Activated naive CD8-positive, alpha-beta T cell treated with anti-CD3 and anti-CD28 coated beads for 36 hours (primary cell): ENCODE data around the gene TACC2. TPM values are rescaled to one million over a fixed set of nuclear protein-coding genes. Genes with fewer than 3 reads are reported as not detected.

ENCODE experiments used
- DNase-seq: peaks from one replicate; pipeline ENCODE4 v3.0.0; 2021
- H3K27ac Mint-ChIP-seq: one replicate; pipeline ENCODE4 v1.8.0; 2022; ENCODE audit warnings: mild to moderate bottlenecking, moderate library complexity, mixed read lengths
- H3K27me3 Mint-ChIP-seq: one replicate; pipeline ENCODE4 v1.8.0; 2022; ENCODE audit warnings: mild to moderate bottlenecking, mixed read lengths
- H3K36me3 Mint-ChIP-seq: one replicate; pipeline ENCODE4 v1.8.0; 2021; ENCODE audit warnings: mild to moderate bottlenecking, mixed read lengths
- H3K4me1 Mint-ChIP-seq: one replicate; pipeline ENCODE4 v1.8.0; 2021; ENCODE audit warnings: mixed read lengths
- H3K4me3 Mint-ChIP-seq: one replicate; pipeline ENCODE4 v1.8.0; 2022; ENCODE audit warnings: mild to moderate bottlenecking, moderate library complexity, mixed read lengths
- H3K9me3 Mint-ChIP-seq: one replicate; pipeline ENCODE4 v1.8.0; 2022; ENCODE audit warnings: mixed read lengths
- total RNA-seq, 2 experiments: library from RNA; stranded (reverse); gene quantifications; one replicate each; pipeline ENCODE4 v1.2.3, GENCODE V29; 2021

Gene TACC2
- total RNA-seq, 2 experiments from 2014 or later: not detected

- H3K9me3 Mint-ChIP-seq: no peaks in the 10 kb centered on the region
- no peak for DNase-seq
- H3K4me3 Mint-ChIP-seq: no peak overlapping the region
- no peaks in the 10 kb centered on the region for H3K4me1 Mint-ChIP-seq
- no peaks in the 10 kb centered on the region for H3K27me3 Mint-ChIP-seq
- no peak overlapping the region for H3K27ac Mint-ChIP-seq
- H3K36me3 Mint-ChIP-seq: no peaks in the 10 kb centered on the region
Measured at GRCh38 chr10:122233857-122234348, 244.9 kb downstream of the TACC2 start.

- DNase-seq: no peak
- no peak overlapping the region for H3K27ac Mint-ChIP-seq
- H3K4me1 Mint-ChIP-seq: no peaks in the 10 kb centered on the region
- no peaks in the 10 kb centered on the region for H3K27me3 Mint-ChIP-seq
- H3K4me3 Mint-ChIP-seq: no peak overlapping the region
- no peaks in the 10 kb centered on the region for H3K36me3 Mint-ChIP-seq
- no peaks in the 10 kb centered on the region for H3K9me3 Mint-ChIP-seq
Measured at GRCh38 chr10:122234416-122234815, 245.5 kb downstream of the TACC2 start.

- no peak for DNase-seq
- H3K27me3 Mint-ChIP-seq: no peaks in the 10 kb centered on the region
- H3K4me3 Mint-ChIP-seq: no peak overlapping the region
- H3K27ac Mint-ChIP-seq: no peak overlapping the region
- H3K4me1 Mint-ChIP-seq: no peaks in the 10 kb centered on the region
- no peaks in the 10 kb centered on the region for H3K36me3 Mint-ChIP-seq
- H3K9me3 Mint-ChIP-seq: no peaks in the 10 kb centered on the region
Measured at GRCh38 chr10:122236690-122237306, 247.8 kb downstream of the TACC2 start.

GRCh38 chr10:122237331-122237990 is 248.5 kb downstream of the TACC2 start:
- H3K27me3 Mint-ChIP-seq: no peaks in the 10 kb centered on the region

GRCh38 chr10:122239578-122240257 is 250.8 kb downstream of the TACC2 start:
- H3K4me3 Mint-ChIP-seq: no peak overlapping the region
- no peaks in the 10 kb centered on the region for H3K4me1 Mint-ChIP-seq
- H3K9me3 Mint-ChIP-seq: no peaks in the 10 kb centered on the region
- no peaks in the 10 kb centered on the region for H3K36me3 Mint-ChIP-seq
- H3K27ac Mint-ChIP-seq: no peak overlapping the region
- DNase-seq: no peak
- H3K27me3 Mint-ChIP-seq: no peaks in the 10 kb centered on the region

More at GRCh38 chr10:122237331-122237990, 248.5 kb downstream of the TACC2 start:
- Mint-ChIP-seq H3K9me3 (no peaks in the 10 kb centered on the region), H3K36me3 (no peaks in the 10 kb centered on the region), H3K4me3 (no peak overlapping the region), H3K27ac (no peak overlapping the region), H3K4me1 (no peaks in the 10 kb centered on the region)
- no peak for DNase-seq

- H3K4me1 Mint-ChIP-seq: no peaks in the 10 kb centered on the region
- no peak overlapping the region for H3K4me3 Mint-ChIP-seq
- H3K27ac Mint-ChIP-seq: no peak overlapping the region
- no peak for DNase-seq
- no peaks in the 10 kb centered on the region for H3K27me3 Mint-ChIP-seq
- H3K9me3 Mint-ChIP-seq: no peaks in the 10 kb centered on the region
- no peaks in the 10 kb centered on the region for H3K36me3 Mint-ChIP-seq
Measured at GRCh38 chr10:122240401-122240800, 251.4 kb downstream of the TACC2 start.

GRCh38 chr10:122241836-122242235 is 252.9 kb downstream of the TACC2 start:
- H3K27me3 Mint-ChIP-seq: no peaks in the 10 kb centered on the region
- H3K9me3 Mint-ChIP-seq: no peaks in the 10 kb centered on the region
- DNase-seq: no peak
- no peaks in the 10 kb centered on the region for H3K36me3 Mint-ChIP-seq
- no peaks in the 10 kb centered on the region for H3K4me1 Mint-ChIP-seq
- H3K27ac Mint-ChIP-seq: no peak overlapping the region
- no peak overlapping the region for H3K4me3 Mint-ChIP-seq

- no peaks in the 10 kb centered on the region for H3K9me3 Mint-ChIP-seq
- no peaks in the 10 kb centered on the region for H3K36me3 Mint-ChIP-seq
- H3K4me1 Mint-ChIP-seq: no peaks in the 10 kb centered on the region
- H3K27me3 Mint-ChIP-seq: no peaks in the 10 kb centered on the region
- H3K27ac Mint-ChIP-seq: no peak overlapping the region
- no peak overlapping the region for H3K4me3 Mint-ChIP-seq
- no peak for DNase-seq
Measured at GRCh38 chr10:122243550-122243949, 254.6 kb downstream of the TACC2 start.

GRCh38 chr10:122244001-122244975 is 255.3 kb downstream of the TACC2 start:
- H3K36me3 Mint-ChIP-seq: no peaks in the 10 kb centered on the region
- no peaks in the 10 kb centered on the region for H3K9me3 Mint-ChIP-seq
- no peak overlapping the region for H3K27ac Mint-ChIP-seq
- no peaks in the 10 kb centered on the region for H3K4me1 Mint-ChIP-seq
- no peak for DNase-seq
- H3K27me3 Mint-ChIP-seq: no peaks in the 10 kb centered on the region
- H3K4me3 Mint-ChIP-seq: no peak overlapping the region

- no peak for DNase-seq
- Mint-ChIP-seq H3K4me1 (no peaks in the 10 kb centered on the region), H3K4me3 (no peak overlapping the region), H3K27me3 (no peaks in the 10 kb centered on the region), H3K36me3 (no peaks in the 10 kb centered on the region), H3K27ac (no peak overlapping the region), H3K9me3 (no peaks in the 10 kb centered on the region)
Measured at GRCh38 chr10:122245136-122245535, 256.2 kb downstream of the TACC2 start.

- Mint-ChIP-seq H3K4me1 (no peaks in the 10 kb centered on the region), H3K27me3 (no peaks in the 10 kb centered on the region), H3K4me3 (no peak overlapping the region), H3K9me3 (no peaks in the 10 kb centered on the region), H3K27ac (no peak overlapping the region), H3K36me3 (no peaks in the 10 kb centered on the region)
- DNase-seq: no peak
Measured at GRCh38 chr10:122245897-122246296, 256.9 kb downstream of the TACC2 start.

- Mint-ChIP-seq H3K4me1 (no peaks in the 10 kb centered on the region), H3K4me3 (no peak overlapping the region), H3K36me3 (no peaks in the 10 kb centered on the region), H3K27ac (no peak overlapping the region), H3K9me3 (no peaks in the 10 kb centered on the region), H3K27me3 (no peaks in the 10 kb centered on the region)
- DNase-seq: no peak
Measured at GRCh38 chr10:122246830-122247520, 258.0 kb downstream of the TACC2 start.

- no peak overlapping the region for H3K4me3 Mint-ChIP-seq
- H3K36me3 Mint-ChIP-seq: no peaks in the 10 kb centered on the region
- no peaks in the 10 kb centered on the region for H3K9me3 Mint-ChIP-seq
- no peak for DNase-seq
- H3K27ac Mint-ChIP-seq: no peak overlapping the region
- peaks cover 4% of the 10 kb centered on the region for H3K27me3 Mint-ChIP-seq
- H3K4me1 Mint-ChIP-seq: no peaks in the 10 kb centered on the region
Measured at GRCh38 chr10:122248356-122249302, 259.7 kb downstream of the TACC2 start.
